ENCODE measurements around the gene COPS7A.

DNA sequence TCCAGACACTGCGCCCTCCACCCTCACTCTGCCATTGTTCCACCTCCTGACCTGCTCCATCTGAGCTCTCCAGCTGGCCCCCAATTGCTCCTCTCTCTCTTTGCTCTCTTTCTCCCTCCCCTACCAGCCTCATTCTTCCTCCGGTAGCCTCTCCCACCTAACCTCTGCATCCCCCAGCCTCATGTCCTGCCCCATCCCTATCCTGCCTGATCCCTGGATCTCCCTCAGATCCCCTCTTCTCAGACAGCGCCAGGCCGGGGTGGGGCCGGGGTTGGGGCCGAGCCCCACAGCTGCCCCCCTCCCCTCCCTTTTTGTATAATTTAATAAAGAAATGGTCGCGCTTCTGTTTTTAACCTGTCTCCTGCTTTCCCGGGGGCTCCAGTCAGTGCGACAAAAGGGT is 46.8 kb downstream of the COPS7A start:
- TF ChIP-seq, protein P1, sequence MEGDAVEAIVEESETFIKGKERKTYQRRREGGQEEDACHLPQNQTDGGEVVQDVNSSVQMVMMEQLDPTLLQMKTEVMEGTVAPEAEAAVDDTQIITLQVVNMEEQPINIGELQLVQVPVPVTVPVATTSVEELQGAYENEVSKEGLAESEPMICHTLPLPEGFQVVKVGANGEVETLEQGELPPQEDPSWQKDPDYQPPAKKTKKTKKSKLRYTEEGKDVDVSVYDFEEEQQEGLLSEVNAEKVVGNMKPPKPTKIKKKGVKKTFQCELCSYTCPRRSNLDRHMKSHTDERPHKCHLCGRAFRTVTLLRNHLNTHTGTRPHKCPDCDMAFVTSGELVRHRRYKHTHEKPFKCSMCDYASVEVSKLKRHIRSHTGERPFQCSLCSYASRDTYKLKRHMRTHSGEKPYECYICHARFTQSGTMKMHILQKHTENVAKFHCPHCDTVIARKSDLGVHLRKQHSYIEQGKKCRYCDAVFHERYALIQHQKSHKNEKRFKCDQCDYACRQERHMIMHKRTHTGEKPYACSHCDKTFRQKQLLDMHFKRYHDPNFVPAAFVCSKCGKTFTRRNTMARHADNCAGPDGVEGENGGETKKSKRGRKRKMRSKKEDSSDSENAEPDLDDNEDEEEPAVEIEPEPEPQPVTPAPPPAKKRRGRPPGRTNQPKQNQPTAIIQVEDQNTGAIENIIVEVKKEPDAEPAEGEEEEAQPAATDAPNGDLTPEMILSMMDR (conservative IDR thresholded peaks at IDR 0.05), result no peak
- TF ChIP-seq ZFX (IDR thresholded peaks at IDR 0.05), result no peak

Data from C4-2B (cell line).